Neural cell (in vitro differentiated cells): Measurements from ENCODE around the gene PLCL1.

ENCODE experiments used
- EP300 ChIP-seq: fragments of 450-650 bp; conservative IDR thresholded peaks from 2 replicates; pipeline ENCODE4 v1.6.1; 2014; ENCODE audit warnings: antibody characterized with exemption, mild to moderate bottlenecking, moderate library complexity; ENCODE audit not compliant: poor library complexity, severe bottlenecking
- RAD21 ChIP-seq: fragments of 450-650 bp; conservative IDR thresholded peaks from 2 replicates; pipeline ENCODE4 v1.6.1; 2014; ENCODE audit warnings: antibody characterized with exemption, mild to moderate bottlenecking, moderate library complexity
- SMC3 ChIP-seq: fragments of 450-650 bp; conservative IDR thresholded peaks from 2 replicates; pipeline ENCODE4 v1.6.1; 2014; ENCODE audit warnings: antibody characterized with exemption, mild to moderate bottlenecking, moderate library complexity; ENCODE audit not compliant: poor library complexity
- TF ChIP-seq, protein P1 (sequence below): fragments of 450-650 bp; IDR thresholded peaks from 2 replicates; pipeline ENCODE4 v1.5.1; 2014; ENCODE audit warnings: antibody characterized with exemption, mild to moderate bottlenecking, moderate library complexity; ENCODE audit not compliant: poor library complexity, severe bottlenecking

DNA sequence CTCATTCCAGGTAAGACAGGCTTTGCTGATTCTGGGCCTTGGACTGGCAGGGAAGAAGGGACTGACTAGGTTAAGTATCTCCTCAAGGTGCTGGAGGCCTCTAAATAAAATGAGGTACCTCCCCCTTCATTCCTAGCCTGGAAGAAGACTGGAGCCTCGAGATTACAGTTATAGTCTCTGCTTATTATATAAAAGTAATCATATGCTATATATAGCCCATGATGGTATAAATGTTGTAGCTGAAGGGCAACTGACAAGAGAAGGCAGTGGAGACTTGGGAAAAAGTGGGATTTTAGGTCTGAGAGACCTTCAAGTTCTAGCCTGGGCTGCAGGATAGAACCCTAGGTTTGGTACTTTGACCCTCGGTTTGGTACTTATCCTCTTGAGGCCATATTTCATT lies 248.3 kb downstream of the PLCL1 start:
- TF ChIP-seq EP300 = no peak
- TF ChIP-seq, protein P1, sequence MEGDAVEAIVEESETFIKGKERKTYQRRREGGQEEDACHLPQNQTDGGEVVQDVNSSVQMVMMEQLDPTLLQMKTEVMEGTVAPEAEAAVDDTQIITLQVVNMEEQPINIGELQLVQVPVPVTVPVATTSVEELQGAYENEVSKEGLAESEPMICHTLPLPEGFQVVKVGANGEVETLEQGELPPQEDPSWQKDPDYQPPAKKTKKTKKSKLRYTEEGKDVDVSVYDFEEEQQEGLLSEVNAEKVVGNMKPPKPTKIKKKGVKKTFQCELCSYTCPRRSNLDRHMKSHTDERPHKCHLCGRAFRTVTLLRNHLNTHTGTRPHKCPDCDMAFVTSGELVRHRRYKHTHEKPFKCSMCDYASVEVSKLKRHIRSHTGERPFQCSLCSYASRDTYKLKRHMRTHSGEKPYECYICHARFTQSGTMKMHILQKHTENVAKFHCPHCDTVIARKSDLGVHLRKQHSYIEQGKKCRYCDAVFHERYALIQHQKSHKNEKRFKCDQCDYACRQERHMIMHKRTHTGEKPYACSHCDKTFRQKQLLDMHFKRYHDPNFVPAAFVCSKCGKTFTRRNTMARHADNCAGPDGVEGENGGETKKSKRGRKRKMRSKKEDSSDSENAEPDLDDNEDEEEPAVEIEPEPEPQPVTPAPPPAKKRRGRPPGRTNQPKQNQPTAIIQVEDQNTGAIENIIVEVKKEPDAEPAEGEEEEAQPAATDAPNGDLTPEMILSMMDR = no peak
- no peak for TF ChIP-seq SMC3
- TF ChIP-seq RAD21 = no peak
